ENCODE measurements around the gene ZNF773.
"Not testable (repeated sequence)": the region's sequence is repeated elsewhere in the genome, so short reads cannot be mapped to it uniquely, and the experiment has no call there.

- not testable (repeated sequence) for TF ChIP-seq CTCF (IDR thresholded peaks at IDR 0.05); EZH2phosphoT487 (IDR thresholded peaks at IDR 0.05; ENCODE audit: borderline replicate concordance, low read depth); FOXM1 (IDR thresholded peaks at IDR 0.05; ENCODE audit: low read depth); SMC3 (IDR thresholded peaks at IDR 0.05; ENCODE audit: low read depth, low read length); CHD2 (IDR thresholded peaks at IDR 0.05; ENCODE audit: low read length, partially characterized antibody); MXI1 (IDR thresholded peaks at IDR 0.05; ENCODE audit: low read depth, low read length); EP300 (IDR thresholded peaks at IDR 0.05; ENCODE audit: borderline replicate concordance in 1 of 2, low read depth in 1 of 2, low read length in 1 of 2)
Observed at GRCh38 chr19:57518021-57518420, 18.3 kb downstream of the ZNF773 start.

All from SK-N-SH (cell line).